GM21423 (cell line): ENCODE measurements around the gene SRGAP3.

Experiments
- ATAC-seq: cut with Tn5 transposase; IDR thresholded peaks from one replicate; pipeline ENCODE4 v1.9.1; 2021; ENCODE audit warnings: mild to moderate bottlenecking, moderate library complexity; ENCODE audit not compliant: unreplicated experiment

The SRGAP3 gene

GRCh38 chr3:9180764-9181117, 68.7 kb downstream of the SRGAP3 start:
- peak; percentile 24 for ATAC-seq

- ATAC-seq = peak; percentile 81
Measured at GRCh38 chr3:9179826-9180763, 69.4 kb downstream of the SRGAP3 start.

GRCh38 chr3:9178697-9179096, 70.7 kb downstream of the SRGAP3 start:
- ATAC-seq = no peak

- ATAC-seq = no peak
Measured at GRCh38 chr3:9175421-9175820, 74.0 kb downstream of the SRGAP3 start.

GRCh38 chr3:9173445-9173844, 76.0 kb downstream of the SRGAP3 start:
- no peak for ATAC-seq

GRCh38 chr3:9172851-9173321, 76.6 kb downstream of the SRGAP3 start:
- no peak for ATAC-seq

- ATAC-seq = no peak
Measured at GRCh38 chr3:9170851-9171160, 78.6 kb downstream of the SRGAP3 start.

GRCh38 chr3:9169956-9170850, 79.2 kb downstream of the SRGAP3 start:
- no peak for ATAC-seq

- no peak for ATAC-seq
Measured at GRCh38 chr3:9169326-9169725, 80.1 kb downstream of the SRGAP3 start.

- peak; percentile 98 for ATAC-seq
Measured at GRCh38 chr3:9168241-9168741, 81.2 kb downstream of the SRGAP3 start.

GRCh38 chr3:9167222-9167621, 82.2 kb downstream of the SRGAP3 start:
- ATAC-seq = no peak

- ATAC-seq = no peak
Measured at GRCh38 chr3:9165421-9165820, 84.0 kb downstream of the SRGAP3 start.

- ATAC-seq = no peak
Measured at GRCh38 chr3:9163289-9163688, 86.2 kb downstream of the SRGAP3 start.

GRCh38 chr3:9161811-9162210, 87.6 kb downstream of the SRGAP3 start:
- no peak for ATAC-seq

- no peak for ATAC-seq
Measured at GRCh38 chr3:9161298-9161697, 88.1 kb downstream of the SRGAP3 start.

- no peak for ATAC-seq
Measured at GRCh38 chr3:9158865-9159630, 90.4 kb downstream of the SRGAP3 start.

- ATAC-seq = no peak
Measured at GRCh38 chr3:9157651-9158362, 91.6 kb downstream of the SRGAP3 start.

- ATAC-seq = no peak
Measured at GRCh38 chr3:9156604-9157003, 92.8 kb downstream of the SRGAP3 start.

GRCh38 chr3:9155028-9155427, 94.4 kb downstream of the SRGAP3 start:
- no peak for ATAC-seq

- ATAC-seq = no peak
Measured at GRCh38 chr3:9153904-9154619, 95.4 kb downstream of the SRGAP3 start.
